WTC11 (cell line): Measurements from ENCODE around the gene COMMD10. TPM values are rescaled to one million over a fixed set of nuclear protein-coding genes. Genes with fewer than 3 reads are reported as not detected.

Experiments
- ATAC-seq: fragments of 200-7000 bp; cut with Tn5 transposase; 2 replicates; pipeline ENCODE4 v1.10.0; 2021; ENCODE audit warnings: mild to moderate bottlenecking, moderate library complexity
- CTCF ChIA-PET: fragments of 300-600 bp; sonication (Branson Sonifier 250); formaldehyde crosslinking; loops from one replicate; lab custom pipeline; 2021; ENCODE audit warnings: antibody characterized with exemption; lab: Charles Lee
- POLR2A ChIA-PET: fragments of 350-600 bp; sonication (Branson Sonifier 250); formaldehyde crosslinking; loops from one replicate; lab custom pipeline; 2021; ENCODE audit warnings: antibody characterized with exemption; lab: Charles Lee
- DNase-seq: peaks from one replicate; pipeline ENCODE4 v3.0.0; 2021; ENCODE audit warnings: low spot score
- H3K27ac Mint-ChIP-seq: 2 replicates; pipeline ENCODE4 v1.8.0; 2021; ENCODE audit warnings: mixed read lengths
- H3K27me3 Mint-ChIP-seq: 2 replicates; pipeline ENCODE4 v1.8.0; 2021; ENCODE audit warnings: low read depth, mild to moderate bottlenecking, moderate library complexity, mixed read lengths
- H3K36me3 Mint-ChIP-seq: 2 replicates; pipeline ENCODE4 v1.8.0; 2021; ENCODE audit warnings: mixed read lengths
- H3K4me1 Mint-ChIP-seq: 2 replicates; pipeline ENCODE4 v1.8.0; 2022; ENCODE audit warnings: mixed read lengths
- H3K4me3 Mint-ChIP-seq: 2 replicates; pipeline ENCODE4 v1.8.0; 2021; ENCODE audit warnings: mild to moderate bottlenecking, moderate library complexity, mixed read lengths
- H3K9me3 Mint-ChIP-seq: 2 replicates; pipeline ENCODE4 v1.8.0; 2021; ENCODE audit warnings: mixed read lengths
- ATF2 ChIP-seq: sonication (generic); formaldehyde crosslinking; IDR thresholded peaks from 2 replicates; pipeline ENCODE4 v1.8.1; 2022; ENCODE audit warnings: low read depth, missing genetic modification reagents, borderline replicate concordance
- ATF3 ChIP-seq: sonication (generic); formaldehyde crosslinking; conservative IDR thresholded peaks from 2 replicates; pipeline ENCODE4 v1.8.1; 2022; ENCODE audit warnings: mild to moderate bottlenecking, missing genetic modification reagents
- ATF6 ChIP-seq: sonication (generic); formaldehyde crosslinking; IDR thresholded peaks from 2 replicates; pipeline ENCODE4 v1.8.1; 2023; ENCODE audit warnings: mild to moderate bottlenecking, missing genetic modification reagents
- CDX4 ChIP-seq: fragments of 250-450 bp; sonication (Bioruptor Pico); IDR thresholded peaks from 2 replicates; pipeline ENCODE4 v1.9.0; 2021; ENCODE audit warnings: moderate library complexity, mild to moderate bottlenecking, inconsistent platforms, borderline replicate concordance
- CREM ChIP-seq: sonication (generic); formaldehyde crosslinking; IDR thresholded peaks from 2 replicates; pipeline ENCODE4 v1.8.1; 2022; ENCODE audit warnings: mild to moderate bottlenecking, missing genetic modification reagents, moderate library complexity
- ELF4 ChIP-seq: sonication (generic); formaldehyde crosslinking; IDR thresholded peaks from 2 replicates; pipeline ENCODE4 v1.8.1; 2022; ENCODE audit warnings: low read depth, mild to moderate bottlenecking, moderate library complexity, missing genetic modification reagents
- FOXK1 ChIP-seq: sonication (generic); formaldehyde crosslinking; IDR thresholded peaks from 2 replicates; pipeline ENCODE4 v1.8.0; 2022; ENCODE audit warnings: mild to moderate bottlenecking, moderate library complexity, missing genetic modification reagents
- FOXP1 ChIP-seq: sonication (generic); formaldehyde crosslinking; IDR thresholded peaks from 2 replicates; pipeline ENCODE4 v1.8.0; 2022; ENCODE audit warnings: missing genetic modification reagents, mild to moderate bottlenecking, moderate library complexity, borderline replicate concordance
- IRF2 ChIP-seq: sonication (generic); formaldehyde crosslinking; IDR thresholded peaks from 2 replicates; pipeline ENCODE4 v1.8.0; 2022; ENCODE audit warnings: low read depth, missing genetic modification reagents, borderline replicate concordance
- JAZF1 ChIP-seq: fragments of 250-450 bp; sonication (Bioruptor Pico); IDR thresholded peaks from 2 replicates; pipeline ENCODE4 v1.9.0; 2021; ENCODE audit warnings: moderate library complexity, mild to moderate bottlenecking, inconsistent platforms
- MXD4 ChIP-seq: fragments of 250-450 bp; sonication (Bioruptor Pico); IDR thresholded peaks from 2 replicates; pipeline ENCODE4 v1.8.0; 2021; ENCODE audit warnings: mild to moderate bottlenecking, moderate library complexity, borderline replicate concordance
- NFYB ChIP-seq: sonication (generic); formaldehyde crosslinking; conservative IDR thresholded peaks from 2 replicates; pipeline ENCODE4 v1.8.0; 2022; ENCODE audit warnings: low read depth, missing genetic modification reagents
- NR2C2 ChIP-seq: sonication (generic); formaldehyde crosslinking; IDR thresholded peaks from 2 replicates; pipeline ENCODE4 v1.8.0; 2022; ENCODE audit warnings: mild to moderate bottlenecking, missing genetic modification reagents
- NR3C1 ChIP-seq: sonication (generic); formaldehyde crosslinking; conservative IDR thresholded peaks from 2 replicates; pipeline ENCODE4 v1.8.1; 2023; ENCODE audit warnings: low read depth, mild to moderate bottlenecking, missing genetic modification reagents
- RORB ChIP-seq: fragments of 250-450 bp; sonication (Bioruptor Pico); IDR thresholded peaks from 2 replicates; pipeline ENCODE4 v1.9.0; 2021; ENCODE audit warnings: mild to moderate bottlenecking
- ZMAT4 ChIP-seq: fragments of 250-450 bp; sonication (Bioruptor Pico); IDR thresholded peaks from 2 replicates; pipeline ENCODE4 v1.9.0; 2021; ENCODE audit warnings: mild to moderate bottlenecking
- ZNF138 ChIP-seq: sonication (generic); formaldehyde crosslinking; conservative IDR thresholded peaks from 2 replicates; pipeline ENCODE4 v1.8.1; 2022; ENCODE audit warnings: mild to moderate bottlenecking, moderate library complexity, missing genetic modification reagents
- ZNF281 ChIP-seq: sonication (generic); formaldehyde crosslinking; IDR thresholded peaks from 2 replicates; pipeline ENCODE4 v1.8.0; 2023; ENCODE audit warnings: mild to moderate bottlenecking, missing genetic modification reagents
- ZNF416 ChIP-seq: fragments of 250-450 bp; sonication (Bioruptor Pico); IDR thresholded peaks from 2 replicates; pipeline ENCODE4 v1.9.0; 2021; ENCODE audit warnings: mild to moderate bottlenecking, inconsistent platforms
- ZNF512 ChIP-seq: sonication (generic); formaldehyde crosslinking; IDR thresholded peaks from 2 replicates; pipeline ENCODE4 v1.8.1; 2022; ENCODE audit warnings: missing genetic modification reagents, borderline replicate concordance
- ZNF532 ChIP-seq: fragments of 250-450 bp; sonication (Bioruptor Pico); IDR thresholded peaks from 2 replicates; pipeline ENCODE4 v1.9.0; 2021; ENCODE audit warnings: mild to moderate bottlenecking, borderline replicate concordance
- ZNF671 ChIP-seq: fragments of 250-450 bp; sonication (Bioruptor Pico); IDR thresholded peaks from 2 replicates; pipeline ENCODE4 v1.8.0; 2021; ENCODE audit warnings: mild to moderate bottlenecking
- total RNA-seq: library from RNA; stranded (reverse); gene quantifications from 3 replicates; pipeline ENCODE4 v1.2.3, GENCODE V29; 2021

Gene COMMD10
- total RNA-seq, 1 experiment from 2014 or later = 34.5 TPM

GRCh38 chr5:116234681-116235080 is 149.9 kb downstream of the COMMD10 start (continued):
- no peak for TF ChIP-seq ATF6 (CRISPR knock-in tag)
- TF ChIP-seq IRF2 (CRISPR knock-in tag) = no peak

GRCh38 chr5:116237917-116238500 is 153.2 kb downstream of the COMMD10 start:
- H3K4me3 Mint-ChIP-seq = no peak overlapping the region
- TF ChIP-seq MXD4 (CRISPR knock-in tag) (no peak), CREM (CRISPR knock-in tag) (no peak), RORB (no peak), ATF2 (no peak), NR2C2 (no peak), ELF4 (CRISPR knock-in tag) (no peak), ZNF416 (CRISPR knock-in tag) (no peak), ZMAT4 (CRISPR knock-in tag) (no peak), CDX4 (CRISPR knock-in tag) (no peak), JAZF1 (no peak), FOXK1 (CRISPR knock-in tag) (no peak), ZNF532 (CRISPR knock-in tag) (no peak), NFYB (no peak), ZNF671 (no peak), ZNF512 (CRISPR knock-in tag) (no peak), ATF3 (no peak), FOXP1 (CRISPR knock-in tag) (no peak), ZNF138 (CRISPR knock-in tag) (no peak), NR3C1 (CRISPR knock-in tag) (no peak), ZNF281 (CRISPR knock-in tag) (no peak)
- TF ChIP-seq, all 79 proteins: peak for 0
- ATAC-seq (no peak; the same call in 1 of the 2 replicates), DNase-seq (no peak)
- H3K9me3 Mint-ChIP-seq = no peaks in the 10 kb centered on the region
- no peaks in the 10 kb centered on the region for H3K36me3 Mint-ChIP-seq
- ChIA-PET CTCF (no interaction called here), POLR2A (no interaction called here)
- H3K27me3 Mint-ChIP-seq = no peaks in the 10 kb centered on the region
- peaks cover 4% of the 10 kb centered on the region for H3K4me1 Mint-ChIP-seq
- H3K27ac Mint-ChIP-seq = no peak overlapping the region
